ENCODE results near the gene ILKAP.

ILKAP gene

DNA sequence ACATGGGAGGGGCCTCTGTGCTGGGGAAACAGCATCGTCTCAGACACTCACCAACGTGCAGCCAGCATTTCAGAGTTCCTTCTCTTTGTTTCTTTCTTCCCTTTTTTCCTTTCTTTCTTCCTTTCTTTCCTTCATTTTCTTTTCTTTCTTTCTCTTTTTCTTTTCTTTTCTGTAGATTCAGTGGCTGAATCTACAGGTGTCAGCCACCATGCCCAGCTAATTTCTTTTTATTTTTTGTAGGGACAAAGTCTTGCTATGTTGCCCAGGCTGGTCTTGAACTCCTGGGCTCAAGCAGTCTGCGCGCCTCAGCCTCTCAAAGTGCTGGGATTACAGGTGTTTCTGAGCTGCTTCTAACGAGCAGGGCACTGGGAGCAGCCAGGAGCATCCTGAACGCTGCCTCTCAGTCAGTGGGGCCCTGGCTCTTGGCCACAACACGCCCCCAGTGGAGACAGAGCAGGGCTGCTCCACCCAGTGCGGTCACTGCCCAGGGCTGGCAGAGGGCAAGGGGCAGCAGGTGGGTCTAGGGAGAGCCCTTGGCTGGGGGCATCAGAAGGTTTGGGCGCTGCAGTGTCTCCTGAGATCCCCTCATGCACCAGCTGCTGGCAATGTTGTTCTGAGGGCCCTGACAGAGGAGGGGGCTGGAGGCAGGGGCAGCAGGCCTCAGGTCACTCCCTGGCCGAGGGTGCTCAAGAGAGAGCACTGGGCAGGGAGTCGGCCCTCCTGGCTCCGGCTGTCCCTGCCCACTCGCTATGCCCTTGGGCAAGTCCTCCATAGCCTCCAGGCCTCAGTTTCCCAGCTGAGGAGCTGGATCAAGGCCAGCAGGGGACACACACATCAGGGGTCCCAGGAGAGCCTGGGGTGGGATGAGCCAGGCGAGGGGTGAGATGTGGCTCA, 69.7 kb downstream of the ILKAP start:
- DNase-seq, result no peak

DNA sequence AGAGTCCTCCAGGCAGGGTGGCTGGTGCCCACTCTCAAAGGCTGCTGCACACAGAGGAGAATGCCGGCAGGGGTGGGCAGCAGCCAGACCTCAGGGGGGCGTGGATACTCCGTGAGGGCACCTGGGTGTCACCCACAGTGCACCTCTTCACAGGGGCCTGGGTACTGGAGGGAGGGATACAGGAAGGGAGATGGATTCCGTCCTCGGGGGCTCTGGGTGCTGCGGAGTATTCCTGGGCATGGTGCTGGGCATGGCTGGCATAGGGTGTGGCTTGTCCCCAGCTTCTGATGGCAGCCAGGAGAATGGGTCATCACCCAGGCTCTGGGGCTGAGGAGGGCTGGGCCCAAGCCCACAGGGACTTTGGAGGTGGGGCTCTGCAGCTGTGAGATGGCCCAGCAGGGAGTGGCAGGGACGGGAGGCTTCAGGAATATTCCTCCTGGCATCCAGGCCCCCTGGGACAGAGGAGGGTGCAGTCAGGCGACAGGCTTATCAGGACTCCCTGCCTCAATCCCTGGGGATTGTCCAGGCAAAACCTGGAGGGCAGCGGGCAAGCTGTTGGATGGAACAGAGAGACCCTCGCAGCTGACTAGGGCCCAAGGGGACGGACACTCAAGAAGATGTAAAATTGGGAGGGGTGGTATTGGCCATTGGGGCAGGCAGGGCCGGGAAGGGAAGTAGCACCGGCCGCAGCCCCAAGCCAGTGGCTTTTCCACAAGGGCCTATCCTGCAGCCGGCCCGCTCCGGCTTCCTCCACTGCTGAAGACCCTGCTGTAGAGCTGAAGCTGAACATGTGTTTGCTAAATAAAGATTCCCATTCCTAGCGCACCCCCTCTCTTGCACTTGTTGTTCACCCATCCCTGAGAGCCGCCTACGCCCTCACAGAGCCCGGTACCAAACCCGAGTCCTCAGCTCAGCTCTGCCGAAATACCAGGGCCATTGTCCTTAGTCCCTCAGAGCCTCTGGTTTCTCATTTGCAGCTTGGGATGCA, 70.7 kb downstream of the ILKAP start:
- no peak for DNase-seq

DNA sequence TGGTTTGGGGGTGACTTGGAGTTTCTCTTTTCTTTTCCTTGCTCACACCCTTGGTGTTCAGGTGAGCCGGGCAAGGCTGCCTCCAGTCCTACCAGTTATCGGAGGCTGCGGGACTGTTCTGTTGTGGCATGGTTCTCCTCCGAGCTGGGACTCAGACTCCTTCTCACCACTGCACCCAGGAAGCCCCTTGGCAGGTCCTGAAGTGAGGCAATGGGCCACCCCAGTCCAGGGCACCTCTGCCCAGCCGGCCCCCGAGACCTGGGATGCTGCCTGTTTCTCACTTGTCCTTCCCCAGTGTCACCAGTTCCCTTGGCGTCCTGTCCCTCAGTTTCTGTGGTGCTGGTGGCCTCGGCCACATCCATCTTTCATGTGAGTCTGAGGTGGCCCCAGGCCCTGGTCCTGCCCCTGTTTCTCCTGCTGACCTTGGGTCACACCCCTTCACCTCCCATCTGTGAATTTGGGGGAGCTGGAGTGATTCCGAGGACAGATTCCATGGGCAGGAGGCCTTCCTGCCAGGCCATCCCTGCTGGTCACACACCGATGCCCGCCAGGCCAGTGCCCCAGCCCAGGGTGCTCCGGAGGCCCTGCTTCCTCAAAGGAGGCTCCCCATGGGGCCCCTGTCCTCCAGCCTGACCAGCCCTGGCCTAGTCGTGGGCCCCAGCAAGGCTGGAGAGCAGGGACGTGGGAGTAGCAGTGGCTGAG, 71.6 kb downstream of the ILKAP start:
- DNase-seq, result no peak

GRCh38 chr2:238130696-238131628, 72.5 kb downstream of the ILKAP start:
- DNase-seq, result no peak

- no peak for DNase-seq
Measured at GRCh38 chr2:238130111-238130695, 73.3 kb downstream of the ILKAP start.

DNA sequence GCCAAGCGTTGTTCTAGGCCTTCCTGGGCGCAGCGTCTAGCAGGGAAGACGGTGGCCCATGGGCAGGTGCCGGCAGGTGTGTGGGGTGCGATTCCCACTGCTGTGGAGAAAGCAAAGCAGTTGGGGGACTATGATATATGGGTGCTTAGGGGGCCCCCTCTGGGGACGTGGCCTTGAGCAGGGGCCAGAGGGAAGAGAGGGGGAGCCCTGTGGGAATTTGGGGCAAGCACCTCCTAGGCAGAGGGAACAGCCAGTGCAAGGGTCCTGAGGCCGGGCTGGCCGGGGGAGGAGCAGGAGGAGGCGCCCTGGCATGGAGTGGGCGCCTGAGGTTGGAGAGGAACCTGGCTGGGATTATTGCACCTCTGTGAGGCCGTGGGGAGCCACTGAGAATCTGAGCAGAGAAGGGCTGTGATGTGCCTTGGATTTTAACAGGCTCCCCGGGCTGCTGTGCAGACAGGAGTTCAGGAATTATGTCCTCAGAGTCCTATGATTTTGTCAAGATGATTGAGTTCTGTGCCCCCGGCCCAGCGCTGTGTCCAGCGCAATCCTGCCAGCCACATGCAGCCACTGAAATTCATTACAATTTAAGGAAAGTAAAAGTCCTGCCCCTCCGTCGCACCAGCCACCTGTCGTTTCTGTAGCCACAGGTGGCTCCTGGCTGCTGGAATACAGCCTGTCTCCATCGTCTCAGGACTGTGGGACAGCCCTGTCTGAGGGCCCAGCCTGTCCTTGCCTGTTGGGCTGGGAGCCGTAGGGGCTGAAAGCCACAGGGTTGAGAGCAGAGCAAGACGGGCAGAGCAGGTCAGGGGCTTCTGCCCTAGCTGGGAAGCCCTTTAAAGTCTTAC, 74.1 kb downstream of the ILKAP start:
- DNase-seq, result no peak

GRCh38 chr2:238128534-238129001, 74.9 kb downstream of the ILKAP start:
- no peak for DNase-seq

- DNase-seq, result no peak
Measured at GRCh38 chr2:238128061-238128440, 75.4 kb downstream of the ILKAP start.

- DNase-seq, result no peak
Measured at GRCh38 chr2:238127165-238128060, 76.1 kb downstream of the ILKAP start.

DNA sequence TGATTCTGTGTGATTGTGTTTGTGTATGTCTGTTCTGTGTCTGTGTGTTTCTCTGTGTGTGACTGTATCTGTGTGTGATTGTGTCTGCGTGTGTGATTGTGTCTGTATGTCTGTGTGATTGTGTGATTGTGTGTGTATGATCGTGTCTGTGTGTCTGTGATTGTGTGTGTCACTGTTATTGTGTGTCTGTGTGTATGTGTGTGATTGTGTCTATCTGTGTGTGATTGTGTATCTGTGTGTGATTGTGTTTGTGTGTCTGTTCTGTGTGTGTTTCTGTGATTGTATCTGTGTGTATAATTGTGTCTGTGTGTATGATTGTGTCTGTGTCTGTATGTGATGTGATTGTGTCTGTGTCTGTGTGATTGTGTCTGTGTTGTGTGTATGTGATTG, 76.7 kb downstream of the ILKAP start:
- no peak for DNase-seq

GRCh38 chr2:238126338-238126737, 77.2 kb downstream of the ILKAP start:
- no peak for DNase-seq

GRCh38 chr2:238125127-238125885, 78.2 kb downstream of the ILKAP start:
- DNase-seq, result no peak

DNA sequence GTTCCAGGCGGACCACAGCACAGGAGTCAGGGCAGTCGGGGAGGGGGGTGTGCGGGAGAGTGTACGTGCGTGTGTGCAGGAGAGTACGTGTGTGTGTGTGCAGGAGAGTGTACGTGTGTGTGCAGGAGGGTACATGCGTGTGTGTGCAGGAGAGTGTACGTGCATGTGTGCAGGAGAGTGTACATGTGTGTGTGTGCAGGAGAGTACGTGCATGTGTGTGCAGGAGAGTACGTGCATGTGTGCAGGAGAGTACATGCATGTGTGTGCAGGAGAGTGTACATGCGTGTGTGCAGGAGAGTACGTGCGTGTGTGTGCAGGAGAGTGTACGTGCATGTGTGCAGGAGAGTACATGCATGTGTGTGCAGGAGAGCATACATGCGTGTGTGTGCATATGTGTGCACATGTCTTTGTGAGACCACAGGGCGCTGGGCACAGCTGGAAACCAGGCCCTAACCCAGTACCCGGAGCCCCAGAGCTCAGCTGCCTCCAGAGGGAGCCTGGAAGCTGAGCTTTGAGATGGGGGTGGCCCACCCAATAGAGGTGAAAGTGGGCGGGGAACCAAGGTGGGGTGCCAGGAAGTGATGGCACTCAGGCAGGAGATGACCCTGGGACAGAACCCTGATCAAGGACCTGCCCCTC, 78.9 kb downstream of the ILKAP start:
- DNase-seq, result no peak

GRCh38 chr2:238123991-238124470, 79.5 kb downstream of the ILKAP start:
- no peak for DNase-seq

DNA sequence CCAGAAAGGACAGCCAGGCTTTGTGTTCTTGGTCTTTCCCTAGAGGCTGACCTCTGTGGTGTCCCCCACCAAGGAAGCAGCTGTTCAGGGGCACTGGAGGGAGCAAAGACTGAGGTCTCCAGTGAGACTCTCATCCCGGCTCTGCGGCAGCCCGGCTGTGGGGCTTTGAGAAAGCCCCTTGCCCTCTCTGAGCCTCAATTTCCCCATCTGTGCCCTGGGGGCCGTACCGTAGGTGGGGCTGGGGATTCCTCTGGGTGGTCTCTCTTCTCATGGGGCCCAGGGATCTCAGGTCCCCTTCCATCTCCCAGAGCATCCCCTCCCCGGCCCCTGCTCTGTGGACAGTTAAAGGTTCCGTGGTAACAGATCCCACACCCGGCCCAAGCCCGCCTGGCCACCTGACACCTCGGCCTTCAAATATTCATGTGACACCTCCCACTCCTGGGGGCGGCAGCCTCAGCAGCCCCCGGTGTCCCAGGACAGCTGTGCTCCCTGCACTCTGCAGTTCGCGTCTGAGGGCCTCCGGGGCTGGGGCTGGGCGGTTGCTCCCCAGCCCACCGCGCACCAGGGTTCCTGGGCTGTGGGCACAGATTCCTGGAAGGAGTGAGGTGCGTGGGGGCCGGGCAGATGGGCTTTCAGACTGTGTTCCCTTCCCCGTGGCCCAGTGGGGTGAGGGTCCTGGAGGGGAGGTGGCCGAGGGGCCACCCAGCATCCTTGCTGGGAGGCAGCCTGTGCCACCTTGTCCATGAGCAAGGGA, 80.1 kb downstream of the ILKAP start:
- DNase-seq, result no peak

DNA sequence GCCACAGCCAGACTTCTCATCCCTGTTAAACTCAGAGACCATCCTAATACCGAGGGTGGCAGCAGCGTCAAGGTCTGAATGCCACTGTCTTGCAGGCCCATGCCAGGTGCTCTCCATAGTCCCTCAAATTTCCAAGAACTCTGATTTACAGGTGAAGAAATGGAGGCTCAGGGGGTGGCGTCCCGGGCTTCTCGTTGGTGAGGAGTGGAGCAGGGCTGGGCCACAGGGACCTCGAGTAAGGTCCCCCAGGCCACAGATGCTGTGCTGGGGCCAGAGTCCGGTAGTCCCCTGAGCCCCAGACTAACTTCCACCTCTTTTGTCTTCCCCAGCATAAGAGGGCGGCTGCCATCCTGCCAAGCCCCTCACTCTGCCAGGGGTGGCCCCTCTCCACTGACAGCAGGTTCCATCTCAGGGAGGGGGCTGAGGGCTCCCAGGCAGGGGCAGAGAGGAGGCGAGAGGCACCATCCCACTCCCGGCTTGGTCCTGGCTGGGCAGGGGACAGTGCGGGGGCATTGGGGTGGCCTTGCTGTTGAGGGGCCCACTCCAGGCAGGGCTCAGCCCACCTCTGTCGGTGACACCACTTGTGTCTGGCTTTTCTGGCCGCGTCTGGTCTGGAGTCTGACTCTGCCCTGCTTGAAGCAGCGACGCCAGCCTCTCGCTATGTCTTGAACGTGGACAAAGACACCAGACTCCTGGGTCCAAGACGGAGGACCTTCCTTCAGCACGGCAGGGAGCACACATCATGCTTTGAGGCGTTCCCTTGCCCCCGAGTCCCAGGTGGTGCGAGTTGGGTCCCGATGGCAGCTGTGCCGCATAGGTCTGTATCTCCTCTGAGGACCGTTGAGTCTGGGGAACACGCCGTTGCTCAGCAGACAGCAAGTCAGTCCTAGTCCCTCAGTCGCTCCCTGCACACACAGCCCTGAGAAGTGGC, 80.9 kb downstream of the ILKAP start:
- DNase-seq, result no peak

All from CD4-positive, alpha-beta T cell treated with Interleukin-6 for 4 hours (primary cell).